ENCODE measurements around the gene DRC7.

The DRC7 gene

GRCh38 chr16:57694725-57695679 is at the start of gene DRC7:
Gene DRC7 (plus strand): TSS chr16:57694806. CDS start chr16:57697950, 3,144 bp downstream.
- no peak for DNase-seq

- no peak for DNase-seq
These were observed 49.4 kb upstream of the DRC7 start for GRCh38 chr16:57645169-57645568.

- peak; percentile 71 for DNase-seq
These were observed 48.8 kb upstream of the DRC7 start for GRCh38 chr16:57645691-57646387.

GRCh38 chr16:57646388-57647039 is 48.1 kb upstream of the DRC7 start:
- no peak for DNase-seq

- no peak for DNase-seq
These were observed 47.3 kb upstream of the DRC7 start for GRCh38 chr16:57647136-57647875.

GRCh38 chr16:57648125-57648524 is 46.5 kb upstream of the DRC7 start:
- no peak for DNase-seq

- DNase-seq: peak; percentile 79
These were observed 45.8 kb upstream of the DRC7 start for GRCh38 chr16:57648581-57649442.

GRCh38 chr16:57649443-57649751 is 45.2 kb upstream of the DRC7 start:
- DNase-seq: no peak

- DNase-seq: no peak
These were observed 44.8 kb upstream of the DRC7 start for GRCh38 chr16:57649846-57650245.

GRCh38 chr16:57651344-57652333 is 43.0 kb upstream of the DRC7 start:
- no peak for DNase-seq

GRCh38 chr16:57652695-57653471 is 41.7 kb upstream of the DRC7 start:
- DNase-seq: no peak

- peak; percentile 54 for DNase-seq
These were observed 40.7 kb upstream of the DRC7 start for GRCh38 chr16:57653936-57654335.

- DNase-seq: no peak
These were observed 38.2 kb upstream of the DRC7 start for GRCh38 chr16:57656342-57656955.

GRCh38 chr16:57657228-57657627 is 37.4 kb upstream of the DRC7 start:
- no peak for DNase-seq

GRCh38 chr16:57658130-57658877 is 36.3 kb upstream of the DRC7 start:
- no peak for DNase-seq

GRCh38 chr16:57658878-57659674 is 35.5 kb upstream of the DRC7 start:
- no peak for DNase-seq

- DNase-seq: no peak
These were observed 33.7 kb upstream of the DRC7 start for GRCh38 chr16:57660715-57661463.
